ENCODE data around the gene CABP2.
A peak's percentile ranks its signal among the peaks of the same experiment; 100 is the strongest.

CABP2 gene

GRCh38 chr11:67541198-67541597 is 18.0 kb upstream of the CABP2 start:
- in situ Hi-C loops (cut with HindIII; ENCODE audit: low sequenced_read_pairs), result no loop called here
- DNase-seq (ENCODE audit: low read depth, low spot score), result no peak
- H3K4me3 ChIP-seq (ENCODE audit: low read depth, low read length), result no peak overlapping the region
- TF ChIP-seq, protein P1, sequence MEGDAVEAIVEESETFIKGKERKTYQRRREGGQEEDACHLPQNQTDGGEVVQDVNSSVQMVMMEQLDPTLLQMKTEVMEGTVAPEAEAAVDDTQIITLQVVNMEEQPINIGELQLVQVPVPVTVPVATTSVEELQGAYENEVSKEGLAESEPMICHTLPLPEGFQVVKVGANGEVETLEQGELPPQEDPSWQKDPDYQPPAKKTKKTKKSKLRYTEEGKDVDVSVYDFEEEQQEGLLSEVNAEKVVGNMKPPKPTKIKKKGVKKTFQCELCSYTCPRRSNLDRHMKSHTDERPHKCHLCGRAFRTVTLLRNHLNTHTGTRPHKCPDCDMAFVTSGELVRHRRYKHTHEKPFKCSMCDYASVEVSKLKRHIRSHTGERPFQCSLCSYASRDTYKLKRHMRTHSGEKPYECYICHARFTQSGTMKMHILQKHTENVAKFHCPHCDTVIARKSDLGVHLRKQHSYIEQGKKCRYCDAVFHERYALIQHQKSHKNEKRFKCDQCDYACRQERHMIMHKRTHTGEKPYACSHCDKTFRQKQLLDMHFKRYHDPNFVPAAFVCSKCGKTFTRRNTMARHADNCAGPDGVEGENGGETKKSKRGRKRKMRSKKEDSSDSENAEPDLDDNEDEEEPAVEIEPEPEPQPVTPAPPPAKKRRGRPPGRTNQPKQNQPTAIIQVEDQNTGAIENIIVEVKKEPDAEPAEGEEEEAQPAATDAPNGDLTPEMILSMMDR (IDR thresholded peaks at IDR 0.05; ENCODE audit: low read depth, low read length), result no peak

DNA sequence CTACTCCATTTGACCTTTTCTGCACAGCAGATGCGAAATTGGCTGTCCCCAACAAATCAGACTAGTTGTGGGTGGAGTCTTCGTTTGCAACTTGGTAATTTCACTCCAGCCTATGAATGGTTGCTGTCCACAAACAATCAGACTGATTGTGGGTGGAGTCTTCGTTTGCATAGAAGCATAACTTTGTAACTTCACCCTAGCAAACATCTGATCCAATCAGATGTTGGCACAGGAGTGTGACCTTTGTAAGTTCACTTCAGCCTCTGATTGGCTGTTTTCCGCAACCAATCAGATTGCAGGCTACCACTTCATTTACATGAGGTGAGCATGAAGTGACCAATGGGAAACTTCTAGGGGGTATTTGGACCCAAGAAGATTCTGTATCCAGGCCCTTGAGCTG is 16.3 kb upstream of the CABP2 start:
- no peak overlapping the region for H3K4me3 ChIP-seq (ENCODE audit: low read depth, low read length)
- TF ChIP-seq, protein P1 (IDR thresholded peaks at IDR 0.05; ENCODE audit: low read depth, low read length), result no peak
- in situ Hi-C loops (cut with HindIII; ENCODE audit: low sequenced_read_pairs), result no loop called here
- no peak for DNase-seq (ENCODE audit: low read depth, low spot score)

- no peak for DNase-seq (ENCODE audit: low read depth, low spot score)
- TF ChIP-seq, protein P1 (IDR thresholded peaks at IDR 0.05; ENCODE audit: low read depth, low read length), result no peak
- no peak overlapping the region for H3K4me3 ChIP-seq (ENCODE audit: low read depth, low read length)
- in situ Hi-C loops (cut with HindIII; ENCODE audit: low sequenced_read_pairs), result no loop called here
These were observed 15.7 kb upstream of the CABP2 start for GRCh38 chr11:67538823-67539505.

DNA sequence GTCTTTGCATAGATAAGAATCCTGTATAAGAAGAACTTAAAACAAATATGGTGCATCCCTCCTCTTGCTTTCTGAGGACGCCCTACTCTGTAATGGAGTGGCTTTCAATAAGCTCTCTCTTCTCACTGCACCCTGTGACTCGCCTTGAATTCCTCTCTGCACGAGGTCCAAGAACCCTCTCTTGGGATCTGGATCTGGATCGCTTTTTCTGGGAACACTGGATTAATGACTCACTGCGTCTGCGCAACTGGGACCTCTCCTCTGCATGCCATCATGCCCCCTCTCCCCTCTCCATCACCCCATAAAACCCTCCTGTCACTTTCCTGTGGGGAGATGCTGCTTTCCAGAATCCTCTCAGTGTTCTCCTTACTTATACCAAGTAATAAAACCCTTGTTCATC is 15.1 kb upstream of the CABP2 start:
- in situ Hi-C loops (cut with HindIII; ENCODE audit: low sequenced_read_pairs), result no loop called here
- H3K4me3 ChIP-seq (ENCODE audit: low read depth, low read length), result no peak overlapping the region
- DNase-seq (ENCODE audit: low read depth, low spot score), result no peak
- TF ChIP-seq, protein P1 (IDR thresholded peaks at IDR 0.05; ENCODE audit: low read depth, low read length), result no peak

DNA sequence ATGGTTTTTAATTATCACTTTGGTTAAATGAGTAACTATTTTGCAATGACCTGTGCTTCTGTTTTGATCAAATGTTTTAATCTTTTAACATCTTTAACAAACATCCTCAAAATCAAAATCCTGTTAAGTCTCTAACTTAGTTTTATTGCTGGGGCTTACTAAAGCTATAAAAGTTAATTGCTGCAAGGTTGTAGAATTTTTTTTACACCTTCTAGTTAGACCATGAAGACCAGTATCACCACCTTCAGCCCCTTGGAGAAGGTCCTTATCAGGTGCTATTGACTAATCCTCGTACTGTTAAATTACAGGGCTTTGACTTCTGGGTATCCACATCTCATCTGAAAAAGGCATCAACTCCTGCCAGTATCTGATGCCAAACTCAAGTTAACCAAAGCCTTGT is 12.3 kb upstream of the CABP2 start:
- TF ChIP-seq, protein P1 (IDR thresholded peaks at IDR 0.05; ENCODE audit: low read depth, low read length), result no peak
- DNase-seq (ENCODE audit: low read depth, low spot score), result no peak
- in situ Hi-C loops (cut with HindIII; ENCODE audit: low sequenced_read_pairs), result no loop called here
- no peak overlapping the region for H3K4me3 ChIP-seq (ENCODE audit: low read depth, low read length)

- H3K4me3 ChIP-seq (ENCODE audit: low read depth, low read length), result no peak overlapping the region
- in situ Hi-C loops (cut with HindIII; ENCODE audit: low sequenced_read_pairs), result no loop called here
- peak; percentile 31 for DNase-seq (ENCODE audit: low read depth, low spot score)
- TF ChIP-seq, protein P1 (IDR thresholded peaks at IDR 0.05; ENCODE audit: low read depth, low read length), result no peak
These were observed 10.9 kb upstream of the CABP2 start for GRCh38 chr11:67534070-67534679.

Data from astrocyte of the spinal cord (primary cell).